ENCODE measurements around the gene APBB2. TPM values are rescaled to one million over a fixed set of nuclear protein-coding genes. Genes with fewer than 3 reads are reported as not detected.

The APBB2 gene
- total and polyA plus RNA-seq, 10 of the 15 experiments (the other 5 are each of a cell fraction or from before 2014, with no cell fraction given): 2.7 to 24.6 (median 19.0) TPM

DNA sequence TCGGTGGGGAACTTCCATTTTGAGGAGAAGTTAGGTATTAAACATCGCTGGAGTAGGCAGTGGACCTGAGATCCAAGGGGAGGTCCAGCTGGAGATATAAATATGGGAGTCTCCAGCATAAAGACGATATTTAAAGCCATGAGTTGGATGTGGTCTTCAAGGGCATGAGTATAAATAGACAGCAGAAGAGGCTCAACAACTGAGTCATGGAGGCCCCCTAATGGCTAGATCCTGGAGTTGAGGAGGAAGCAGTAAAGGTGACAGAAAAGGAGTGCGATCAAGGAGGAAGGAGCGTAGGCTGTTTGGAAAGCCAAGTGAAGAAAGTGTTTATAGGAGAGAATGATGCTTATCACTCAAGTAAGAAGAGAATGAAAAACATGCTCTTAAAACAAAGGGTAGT, 18.1 kb upstream of the APBB2 start:
- no peak for ATAC-seq
- Histone ChIP-seq H3K79me2 (ENCODE audit: control insufficient read depth, insufficient read depth, low read length) (no peaks in the 10 kb centered on the region), H3K9me3 (replicated peaks; ENCODE audit: control insufficient read depth, insufficient read depth, low read length) (no peaks in the 10 kb centered on the region; the same call in 2 of the 3 replicates), H3K9ac (ENCODE audit: control insufficient read depth, insufficient read depth, low read length) (no peak overlapping the region), H3K27ac (ENCODE audit: control insufficient read depth, insufficient read depth) (no peak overlapping the region), H3K4me2 (ENCODE audit: control insufficient read depth, insufficient read depth) (no peak overlapping the region), H3K36me3 (ENCODE audit: control insufficient read depth in 2 of 2, insufficient read depth in 2 of 2, low read length in 1 of 2) (no peaks in the 10 kb centered on the region), H2AFZ (ENCODE audit: control insufficient read depth, low read depth, low read length) (no peak overlapping the region), H3K4me1 (ENCODE audit: control insufficient read depth, insufficient read depth, low read length) (no peaks in the 10 kb centered on the region), H4K20me1 (ENCODE audit: control insufficient read depth, insufficient read depth) (no peaks in the 10 kb centered on the region), H3K4me3 (no peak overlapping the region), H3K27me3 (replicated peaks in 1 of 2; ENCODE audit: control insufficient read depth in 2 of 2, insufficient read depth in 2 of 2, low read length in 1 of 2) (no peaks in the 10 kb centered on the region)
- FAIRE-seq: no peak
- intact Hi-C loops (cut with micrococcal nuclease; ENCODE audit: unreplicated experiment): no loop called here
- DNase-seq (ENCODE audit: low read depth, low spot score): no peak
- ChIA-PET RAD21 (ENCODE audit: unreplicated experiment) (interaction anchor here (1.6 kb wide), 1 partner anchor 256 kb away, joined by 4 read pairs; no protein-coding TSS in a partner anchor), CTCF (interaction anchor here (0.8 to 2.3 kb wide), 3 partner anchors 9 to 256 kb away, joined by 4 to 15 read pairs (median 4); no protein-coding TSS in a partner anchor), POLR2A (no interaction called here), SMC1A (ENCODE audit: uncharacterized antibody, unreplicated experiment) (interaction anchor here (1.2 kb wide), 1 partner anchor 258 kb away, joined by 4 read pairs; no protein-coding TSS in a partner anchor)
- TF ChIP-seq CTCF (IDR thresholded peaks at IDR 0.05 in 2 of 3, conservative IDR thresholded peaks at IDR 0.05 in 1 of 3; ENCODE audit: control insufficient read depth in 2 of 3, extremely low read depth in 1 of 3, insufficient read depth in 1 of 3, low read depth in 3 of 3, low read length in 3 of 3): peak in 2 of 3 experiments; percentile 4 to 10; a peak in 1 of 6 replicates
- TF ChIP-seq BACH1 (IDR thresholded peaks at IDR 0.05; ENCODE audit: borderline replicate concordance): no peak
- no peak for TF ChIP-seq LARP7 (IDR thresholded peaks at IDR 0.05)
- no peak for TF ChIP-seq MEF2B (IDR thresholded peaks at IDR 0.05; ENCODE audit: partially characterized antibody, poor library complexity, severe bottlenecking)
- no peak for TF ChIP-seq MEF2A (IDR thresholded peaks at IDR 0.05; ENCODE audit: insufficient read depth, low read depth, low read length)
- no peak for TF ChIP-seq YBX1 (IDR thresholded peaks at IDR 0.05)
- no peak for TF ChIP-seq RUNX3 (IDR thresholded peaks at IDR 0.05; ENCODE audit: low read length)
- TF ChIP-seq ZNF217 (IDR thresholded peaks at IDR 0.05): no peak
- TF ChIP-seq RAD21 (IDR thresholded peaks at IDR 0.05; ENCODE audit: insufficient read depth, low read depth, low read length): peak; percentile 36; the same call in 1 of the 2 replicates
- WGBS (ENCODE audit: insufficient coverage, insufficient replicate concordance, low lambda C conversion rate, missing lambda C conversion rate): 64% methylated on average over 5 of the region's 5 CpGs
- in situ Hi-C loops (cut with MboI): no loop called here
- no TSS peak for BruUV-seq (replicated peaks)
